Panc1 (cell line): ENCODE measurements around the gene MTG1. TPM values are rescaled to one million over a fixed set of nuclear protein-coding genes. Genes with fewer than 3 reads are reported as not detected.
A peak's percentile ranks its signal among the peaks of the same experiment; 100 is the strongest.

ENCODE experiments used
- ATAC-seq: fragments of 200-7000 bp; cut with Tn5 transposase; 2 replicates; pipeline ENCODE4 v1.9.1; 2020; ENCODE audit warnings: mild to moderate bottlenecking, moderate library complexity
- BruUV-seq: library from RNA; stranded (reverse); fragments of 400-500 nt; replicated peaks from 2 replicates; lab custom pipeline; 2021; lab: Mats Ljungman, UMichigan
- CTCF ChIA-PET: fragments of 300-600 bp; sonication (Branson Sonifier 250); formaldehyde crosslinking; loops from one replicate; lab custom pipeline; 2022; ENCODE audit warnings: antibody characterized with exemption; lab: Charles Lee
- POLR2A ChIA-PET: fragments of 300-600 bp; sonication (Branson Sonifier 250); formaldehyde crosslinking; loops from one replicate; lab custom pipeline; 2022; ENCODE audit warnings: antibody characterized with exemption; lab: Charles Lee
- DNase-seq: peaks from one replicate; pipeline ENCODE4 v3.0.0-alpha.2; 2010; ENCODE audit warnings: low read depth, low spot score
- H3K27ac ChIP-seq: 2 replicates; pipeline ENCODE4 v1.5.1; 2011; ENCODE audit warnings: mild to moderate bottlenecking, low read length, inconsistent platforms
- H3K27me3 ChIP-seq: fragments of 200-500 bp; sonication (Bioruptor generic); 2 replicates; pipeline ENCODE4 v1.6.0; 2014; ENCODE audit warnings: low read length, inconsistent platforms; ENCODE audit not compliant: control insufficient read depth, insufficient read depth
- H3K36me3 ChIP-seq: fragments of 200-500 bp; sonication (Bioruptor generic); 2 replicates; pipeline ENCODE4 v1.5.1; 2014; ENCODE audit warnings: inconsistent platforms, mild to moderate bottlenecking, low read length, moderate library complexity; ENCODE audit not compliant: control insufficient read depth, insufficient read depth
- H3K4me1 ChIP-seq: 2 replicates; pipeline ENCODE4 v1.5.1; 2011; ENCODE audit warnings: inconsistent platforms, mild to moderate bottlenecking, low read length, moderate library complexity; ENCODE audit not compliant: control insufficient read depth, insufficient read depth
- H3K4me3 ChIP-seq, 2 experiments: 2 replicates each; pipeline ENCODE4 v1.5.1; 2011 to 2012; ENCODE audit warnings: low read depth in 2 of 2, low read length in 2 of 2, mild to moderate bottlenecking in 2 of 2, inconsistent platforms in 1 of 2, moderate library complexity in 1 of 2
- H3K9me3 ChIP-seq: fragments of 200-500 bp; sonication (Bioruptor generic); 2 replicates; pipeline ENCODE4 v1.5.1; 2014; ENCODE audit warnings: low read depth, mild to moderate bottlenecking, inconsistent platforms, low read length, moderate library complexity; ENCODE audit not compliant: control insufficient read depth, insufficient read depth
- POLR2AphosphoS5 ChIP-seq: IDR thresholded peaks from 2 replicates; pipeline ENCODE4 v1.6.1; 2012; ENCODE audit warnings: mild to moderate bottlenecking, low read depth, low read length, moderate library complexity
- SIN3A ChIP-seq: IDR thresholded peaks from 2 replicates; pipeline ENCODE4 v1.6.1; 2012; ENCODE audit warnings: low read depth, mild to moderate bottlenecking, low read length, moderate library complexity, borderline replicate concordance; ENCODE audit not compliant: insufficient read depth
- TCF7L2 ChIP-seq: IDR thresholded peaks from 2 replicates; pipeline ENCODE4 v1.6.1; 2011; ENCODE audit warnings: mild to moderate bottlenecking, low read depth, low read length, inconsistent platforms
- in situ Hi-C: cut with HindIII; loops from 2 replicates; pipeline ENCODE4 v1.10.0; 2016; ENCODE audit warnings: low sequenced_read_pairs, low pct_unique_long_range_greater_than_20kb
- intact Hi-C: fragments of 100-400 bp; cut with micrococcal nuclease; formaldehyde crosslinking; loops from one replicate; pipeline ENCODE4 v1.10.0; 2022; ENCODE audit not compliant: unreplicated experiment
- total RNA-seq: library from RNA; stranded (reverse); gene quantifications from one replicate; pipeline ENCODE4 v1.2.1, GENCODE V29; 2021; ENCODE audit not compliant: unreplicated experiment
- TF ChIP-seq, protein P1 (sequence below): fragments of 450-650 bp; IDR thresholded peaks from 2 replicates; pipeline ENCODE4 v1.5.1; 2017; ENCODE audit warnings: mild to moderate bottlenecking
- TF ChIP-seq, protein P2 (sequence below), 2 experiments: IDR thresholded peaks; 2 replicates each; pipeline ENCODE4 v1.6.1; 2011 to 2012; ENCODE audit warnings: low read depth in 2 of 2, control low read depth in 1 of 2, low read length in 1 of 2, mild to moderate bottlenecking in 1 of 2, moderate library complexity in 1 of 2; ENCODE audit not compliant: insufficient read depth in 1 of 2

The MTG1 gene
- total RNA-seq, 1 experiment from 2014 or later, result 96.4 TPM

DNA sequence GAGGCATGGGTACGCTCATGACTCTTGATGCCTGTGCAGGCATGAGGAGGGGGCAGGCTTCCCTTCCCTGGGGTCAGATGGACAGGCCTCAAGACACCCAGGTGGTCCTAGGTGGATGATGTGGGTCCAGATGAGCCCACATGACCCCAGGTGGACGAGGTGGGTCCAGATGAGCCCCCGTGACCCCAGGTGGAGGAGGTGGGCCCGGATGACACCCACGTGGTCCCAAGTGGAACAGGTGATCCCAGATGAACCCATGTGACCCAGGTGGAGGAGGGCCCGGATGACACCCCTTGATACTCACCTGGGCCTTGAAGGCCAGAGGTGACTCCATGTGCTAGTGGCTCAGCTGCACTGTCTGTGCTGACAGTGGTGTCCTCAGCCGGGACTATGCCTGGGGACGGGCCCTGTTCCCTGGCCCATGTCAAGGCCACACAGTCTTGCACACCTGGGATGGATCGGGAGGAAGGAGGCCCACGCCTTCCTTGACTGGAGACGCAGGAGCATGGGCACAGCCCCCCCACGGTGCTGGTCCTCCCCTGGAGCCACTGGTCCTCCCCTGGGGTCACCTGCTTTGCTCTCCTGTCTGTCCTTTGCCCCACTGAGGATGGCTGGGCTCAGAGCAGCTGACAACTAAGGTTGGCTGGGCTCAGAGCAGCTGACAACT lies 43.5 kb upstream of the MTG1 start:
- ChIA-PET POLR2A (no interaction called here), CTCF (no interaction called here)
- ATAC-seq, result no peak
- Histone ChIP-seq H3K4me1 (peaks cover 11% of the 10 kb centered on the region; the same call in 1 of the 2 replicates), H3K36me3 (no peaks in the 10 kb centered on the region), H3K9me3 (no peaks in the 10 kb centered on the region), H3K27ac (no peak overlapping the region), H3K4me3 (no peak overlapping the region), H3K27me3 (no peaks in the 10 kb centered on the region)
- TF ChIP-seq SIN3A (no peak), TCF7L2 (no peak), POLR2AphosphoS5 (no peak)
- TF ChIP-seq, protein P1, sequence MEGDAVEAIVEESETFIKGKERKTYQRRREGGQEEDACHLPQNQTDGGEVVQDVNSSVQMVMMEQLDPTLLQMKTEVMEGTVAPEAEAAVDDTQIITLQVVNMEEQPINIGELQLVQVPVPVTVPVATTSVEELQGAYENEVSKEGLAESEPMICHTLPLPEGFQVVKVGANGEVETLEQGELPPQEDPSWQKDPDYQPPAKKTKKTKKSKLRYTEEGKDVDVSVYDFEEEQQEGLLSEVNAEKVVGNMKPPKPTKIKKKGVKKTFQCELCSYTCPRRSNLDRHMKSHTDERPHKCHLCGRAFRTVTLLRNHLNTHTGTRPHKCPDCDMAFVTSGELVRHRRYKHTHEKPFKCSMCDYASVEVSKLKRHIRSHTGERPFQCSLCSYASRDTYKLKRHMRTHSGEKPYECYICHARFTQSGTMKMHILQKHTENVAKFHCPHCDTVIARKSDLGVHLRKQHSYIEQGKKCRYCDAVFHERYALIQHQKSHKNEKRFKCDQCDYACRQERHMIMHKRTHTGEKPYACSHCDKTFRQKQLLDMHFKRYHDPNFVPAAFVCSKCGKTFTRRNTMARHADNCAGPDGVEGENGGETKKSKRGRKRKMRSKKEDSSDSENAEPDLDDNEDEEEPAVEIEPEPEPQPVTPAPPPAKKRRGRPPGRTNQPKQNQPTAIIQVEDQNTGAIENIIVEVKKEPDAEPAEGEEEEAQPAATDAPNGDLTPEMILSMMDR, result no peak
- TF ChIP-seq, protein P2, sequence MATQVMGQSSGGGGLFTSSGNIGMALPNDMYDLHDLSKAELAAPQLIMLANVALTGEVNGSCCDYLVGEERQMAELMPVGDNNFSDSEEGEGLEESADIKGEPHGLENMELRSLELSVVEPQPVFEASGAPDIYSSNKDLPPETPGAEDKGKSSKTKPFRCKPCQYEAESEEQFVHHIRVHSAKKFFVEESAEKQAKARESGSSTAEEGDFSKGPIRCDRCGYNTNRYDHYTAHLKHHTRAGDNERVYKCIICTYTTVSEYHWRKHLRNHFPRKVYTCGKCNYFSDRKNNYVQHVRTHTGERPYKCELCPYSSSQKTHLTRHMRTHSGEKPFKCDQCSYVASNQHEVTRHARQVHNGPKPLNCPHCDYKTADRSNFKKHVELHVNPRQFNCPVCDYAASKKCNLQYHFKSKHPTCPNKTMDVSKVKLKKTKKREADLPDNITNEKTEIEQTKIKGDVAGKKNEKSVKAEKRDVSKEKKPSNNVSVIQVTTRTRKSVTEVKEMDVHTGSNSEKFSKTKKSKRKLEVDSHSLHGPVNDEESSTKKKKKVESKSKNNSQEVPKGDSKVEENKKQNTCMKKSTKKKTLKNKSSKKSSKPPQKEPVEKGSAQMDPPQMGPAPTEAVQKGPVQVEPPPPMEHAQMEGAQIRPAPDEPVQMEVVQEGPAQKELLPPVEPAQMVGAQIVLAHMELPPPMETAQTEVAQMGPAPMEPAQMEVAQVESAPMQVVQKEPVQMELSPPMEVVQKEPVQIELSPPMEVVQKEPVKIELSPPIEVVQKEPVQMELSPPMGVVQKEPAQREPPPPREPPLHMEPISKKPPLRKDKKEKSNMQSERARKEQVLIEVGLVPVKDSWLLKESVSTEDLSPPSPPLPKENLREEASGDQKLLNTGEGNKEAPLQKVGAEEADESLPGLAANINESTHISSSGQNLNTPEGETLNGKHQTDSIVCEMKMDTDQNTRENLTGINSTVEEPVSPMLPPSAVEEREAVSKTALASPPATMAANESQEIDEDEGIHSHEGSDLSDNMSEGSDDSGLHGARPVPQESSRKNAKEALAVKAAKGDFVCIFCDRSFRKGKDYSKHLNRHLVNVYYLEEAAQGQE (IDR thresholded peaks at IDR 0.05; ENCODE audit: insufficient read depth in 1 of 2, low read depth in 2 of 2, low read length in 1 of 2), result no peak
- in situ Hi-C loops (no loop called here), intact Hi-C loops (no loop called here)
- no peak for DNase-seq
- BruUV-seq, result no TSS peak

DNA sequence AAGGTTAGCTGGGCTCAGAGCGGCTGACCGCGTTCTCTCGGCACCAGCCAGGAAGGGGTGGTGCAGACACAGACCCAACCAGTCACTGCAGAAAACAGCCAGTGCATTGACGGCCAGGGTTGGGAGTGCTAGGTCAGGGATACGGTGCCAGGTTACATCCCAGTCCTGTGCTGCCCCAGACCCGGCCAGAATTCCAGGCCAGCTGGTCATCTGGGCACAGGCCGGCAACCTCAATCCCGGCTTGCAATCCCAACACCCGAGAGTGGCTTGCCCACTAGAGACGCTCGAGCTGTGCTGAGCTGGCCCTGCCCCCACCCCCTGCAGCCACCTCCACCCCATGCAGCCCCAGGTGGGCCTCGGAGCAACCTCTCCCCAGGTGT lies 43.0 kb upstream of the MTG1 start:
- peak; percentile 51 for ATAC-seq
- no peak for DNase-seq
- H3K4me3 ChIP-seq, result no peak overlapping the region
- no peak for TF ChIP-seq POLR2AphosphoS5
- TF ChIP-seq, protein P2 (IDR thresholded peaks at IDR 0.05; ENCODE audit: insufficient read depth in 1 of 2, low read depth in 2 of 2, low read length in 1 of 2), result no peak
- no peak for TF ChIP-seq TCF7L2
- no peak for TF ChIP-seq SIN3A
- TF ChIP-seq, protein P1, result no peak
- ChIA-PET POLR2A (no interaction called here), CTCF (no interaction called here)
- H3K4me1 ChIP-seq, result peaks cover 11% of the 10 kb centered on the region; the same call in 1 of the 2 replicates
- H3K27ac ChIP-seq, result no peak overlapping the region
- in situ Hi-C loops (no loop called here), intact Hi-C loops (no loop called here)
- BruUV-seq, result no TSS peak
- H3K36me3 ChIP-seq, result no peaks in the 10 kb centered on the region
- H3K27me3 ChIP-seq, result no peaks in the 10 kb centered on the region
- no peaks in the 10 kb centered on the region for H3K9me3 ChIP-seq
